Measurements from ENCODE around the gene BEND5.

GRCh38 chr1:48789903-48790302, 13.2 kb upstream of the BEND5 start:
- TF ChIP-seq CTCF (IDR thresholded peaks at IDR 0.05; ENCODE audit: control extremely low read depth in 1 of 3, insufficient read depth in 1 of 3, low read depth in 1 of 3, low read length in 3 of 3): no peak
- no peak for TF ChIP-seq POLR2A (IDR thresholded peaks at IDR 0.05; ENCODE audit: control extremely low read depth in 1 of 2, low read depth in 2 of 2, low read length in 2 of 2)
- no peak for TF ChIP-seq EGR1 (IDR thresholded peaks at IDR 0.05; ENCODE audit: borderline replicate concordance, low read depth, low read length)
- TF ChIP-seq CHD1 (IDR thresholded peaks at IDR 0.05; ENCODE audit: low read depth, low read length): no peak
- TF ChIP-seq ATF2 (IDR thresholded peaks at IDR 0.05; ENCODE audit: low read length): no peak
- no peak for TF ChIP-seq SIN3A (conservative IDR thresholded peaks at IDR 0.05 in 1 of 2, IDR thresholded peaks at IDR 0.05 in 1 of 2; ENCODE audit: low read depth in 1 of 2, low read length in 2 of 2)
- no peak for TF ChIP-seq BCL11A (IDR thresholded peaks at IDR 0.05; ENCODE audit: low read depth in 2 of 2, low read length in 2 of 2)
- no peak for TF ChIP-seq EZH2 (IDR thresholded peaks at IDR 0.05; ENCODE audit: low read depth, low read length, severe bottlenecking)
- no peak for TF ChIP-seq TEAD4 (IDR thresholded peaks at IDR 0.05; ENCODE audit: low read depth, low read length)
- no peak for TF ChIP-seq NANOG (IDR thresholded peaks at IDR 0.05; ENCODE audit: insufficient read depth, low read depth, low read length, poor library complexity, severe bottlenecking)
- TF ChIP-seq SIX5 (IDR thresholded peaks at IDR 0.05; ENCODE audit: low read depth, low read length): no peak
- no peak for TF ChIP-seq GABPA (IDR thresholded peaks at IDR 0.05; ENCODE audit: borderline replicate concordance, insufficient read depth, low read length)
- no peak for TF ChIP-seq USF2 (IDR thresholded peaks at IDR 0.05; ENCODE audit: low read length)

All from H1 (cell line).